DLD1 (cell line): ENCODE data around the gene OPRM1.

ENCODE experiments used
- in situ Hi-C: cut with HindIII; loops from 2 replicates; pipeline ENCODE4 v1.10.0; 2017; ENCODE audit warnings: low sequenced_read_pairs

Gene OPRM1

GRCh38 chr6:154080461-154081189 lies 41.6 kb downstream of the OPRM1 start:
- in situ Hi-C loops, result no loop called here

- in situ Hi-C loops, result no loop called here
Measured at GRCh38 chr6:154086510-154086909, 47.5 kb downstream of the OPRM1 start.

GRCh38 chr6:154092326-154092962 lies 53.4 kb downstream of the OPRM1 start:
- in situ Hi-C loops, result no loop called here

DNA sequence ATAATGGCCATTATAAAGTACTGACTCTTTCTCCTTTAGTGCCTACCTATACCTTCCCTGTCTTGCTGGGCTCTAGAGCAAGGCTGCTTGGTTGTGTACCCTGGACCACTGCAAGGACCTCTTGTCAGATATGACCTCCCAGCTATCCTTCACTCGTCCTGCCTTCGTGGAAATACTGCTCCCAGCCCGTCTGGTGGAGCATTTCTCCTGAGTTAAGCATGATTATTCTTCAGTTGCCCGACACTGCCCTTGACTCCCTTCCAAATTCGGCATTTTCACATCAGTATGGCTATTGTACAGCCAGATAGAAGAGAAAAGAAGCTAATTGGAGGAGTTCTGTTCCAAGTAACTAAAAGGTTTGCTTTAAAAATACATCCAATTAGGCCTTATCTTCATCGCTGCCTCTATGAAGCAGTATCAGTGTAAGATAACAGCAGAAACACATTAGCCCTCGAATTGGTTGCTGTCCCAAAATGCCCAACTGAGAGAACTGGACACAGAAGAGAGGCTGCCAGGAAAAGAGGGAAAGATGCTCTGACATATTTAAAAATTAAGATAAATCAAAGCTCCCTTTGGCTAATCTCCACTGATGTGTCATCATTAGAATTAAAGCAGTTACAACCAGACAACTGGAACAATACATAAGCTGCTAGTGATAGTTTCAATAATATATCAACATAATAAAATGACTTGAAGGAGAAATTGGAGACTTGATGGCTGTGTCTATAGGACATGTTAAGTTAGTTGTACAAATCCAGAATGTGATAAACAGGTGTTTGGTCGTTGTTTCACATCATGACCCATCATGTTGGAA lies 54.4 kb downstream of the OPRM1 start:
- in situ Hi-C loops, result no loop called here

DNA sequence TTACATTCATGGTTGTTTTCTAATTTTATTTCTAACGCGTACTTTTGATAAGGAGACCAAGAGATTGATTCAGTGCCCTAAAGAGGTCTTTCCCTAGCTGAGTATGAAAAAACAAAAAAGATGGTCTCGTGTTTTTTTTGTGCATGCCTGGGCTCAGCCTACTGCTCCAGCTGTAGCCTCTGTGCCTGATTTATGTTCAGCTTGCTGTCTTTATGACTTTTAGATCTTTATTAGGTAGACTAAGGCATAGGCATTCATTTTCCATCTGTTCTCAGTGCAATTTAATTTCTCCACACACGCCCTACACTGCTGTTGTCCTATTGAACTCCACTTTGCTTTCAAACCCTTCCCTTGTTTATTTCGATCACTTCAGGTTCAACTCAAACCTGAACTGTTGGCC lies 56.5 kb downstream of the OPRM1 start:
- in situ Hi-C loops, result no loop called here

GRCh38 chr6:154096316-154096715 lies 57.3 kb downstream of the OPRM1 start:
- in situ Hi-C loops, result no loop called here

DNA sequence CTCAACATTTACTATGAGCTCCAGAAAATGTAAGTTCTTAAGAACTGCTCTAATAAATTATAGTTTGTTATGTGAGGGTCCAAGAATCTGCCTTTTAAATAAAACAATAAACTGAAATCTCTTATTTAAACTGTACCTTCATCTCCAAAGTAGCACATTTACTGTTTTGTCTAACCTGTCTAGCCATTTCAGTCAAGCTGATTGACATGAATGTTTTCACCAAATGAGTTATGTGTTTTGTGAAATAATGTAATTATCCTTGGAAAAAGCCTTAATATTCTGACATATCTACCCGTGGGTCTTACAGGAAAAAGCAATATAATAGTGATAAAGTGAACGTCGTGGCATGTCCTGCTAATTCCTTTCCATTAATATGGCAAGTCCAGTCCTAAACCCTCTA lies 57.8 kb downstream of the OPRM1 start:
- in situ Hi-C loops, result no loop called here

DNA sequence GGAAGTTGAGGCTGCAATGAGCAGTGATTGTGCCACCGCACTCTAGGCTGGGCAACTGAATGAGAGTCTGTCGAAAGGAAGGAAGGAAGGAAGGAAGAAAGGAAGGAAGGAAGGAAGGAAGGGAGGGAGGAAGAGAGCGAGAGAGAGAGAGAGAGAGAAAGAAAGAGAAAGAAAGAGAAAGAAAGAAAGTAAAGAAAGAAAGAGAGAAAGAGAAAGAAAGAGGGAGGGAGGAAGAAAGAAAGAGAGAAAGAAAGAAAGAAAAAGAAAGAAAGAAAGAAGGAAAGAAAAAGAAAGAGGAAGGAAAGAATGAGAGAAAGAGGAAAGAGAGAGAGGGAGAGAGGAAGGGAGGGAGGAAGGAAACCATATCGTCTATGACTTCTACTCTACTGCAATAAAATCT lies 60.2 kb downstream of the OPRM1 start:
- in situ Hi-C loops, result no loop called here

DNA sequence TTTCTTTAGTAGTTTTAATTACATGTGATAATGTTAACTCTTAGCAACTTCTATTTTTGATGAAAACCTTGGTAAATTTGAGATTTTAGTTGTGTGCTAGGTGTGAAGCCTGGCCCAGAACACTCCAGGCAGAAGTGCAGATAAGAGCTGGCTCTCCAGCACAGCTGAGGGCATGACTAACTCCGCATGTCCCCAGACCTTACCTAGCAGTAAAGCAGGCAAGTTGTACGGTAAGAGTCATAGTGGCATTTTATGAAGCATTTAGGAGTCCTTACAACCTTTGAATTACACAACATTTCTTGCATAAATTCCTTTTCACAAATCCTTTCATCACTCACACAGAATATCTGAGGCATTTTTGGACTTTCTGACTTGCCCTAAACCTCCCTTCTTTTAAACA lies 67.2 kb downstream of the OPRM1 start:
- in situ Hi-C loops, result no loop called here

DNA sequence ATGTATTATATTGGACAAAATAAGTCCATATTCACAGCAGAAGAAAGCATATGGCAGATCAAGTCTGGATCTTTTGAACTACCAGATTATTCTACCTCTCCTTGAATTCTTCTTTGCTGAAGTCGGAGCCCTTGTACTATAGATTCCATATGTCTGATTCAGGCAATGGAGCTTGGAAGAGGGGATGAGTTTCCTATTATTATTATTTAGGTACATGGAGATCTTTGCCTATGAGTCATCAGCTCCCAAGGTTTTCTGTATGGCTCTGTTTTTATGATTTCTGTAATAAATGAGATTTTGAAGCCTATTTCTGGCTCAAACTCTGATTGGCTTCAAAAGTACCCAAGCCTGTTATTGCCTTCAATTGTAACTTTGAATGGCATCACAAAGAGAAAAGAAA lies 72.0 kb downstream of the OPRM1 start:
- in situ Hi-C loops, result no loop called here

GRCh38 chr6:154112181-154112809 lies 73.3 kb downstream of the OPRM1 start:
- in situ Hi-C loops, result no loop called here

- in situ Hi-C loops, result no loop called here
Measured at GRCh38 chr6:154113392-154113791, 74.4 kb downstream of the OPRM1 start.

- in situ Hi-C loops, result no loop called here
Measured at GRCh38 chr6:154117485-154117884, 78.4 kb downstream of the OPRM1 start.

- in situ Hi-C loops, result no loop called here
Measured at GRCh38 chr6:154122195-154122925, 83.3 kb downstream of the OPRM1 start.

- in situ Hi-C loops, result no loop called here
Measured at GRCh38 chr6:154123155-154123956, 84.3 kb downstream of the OPRM1 start.

DNA sequence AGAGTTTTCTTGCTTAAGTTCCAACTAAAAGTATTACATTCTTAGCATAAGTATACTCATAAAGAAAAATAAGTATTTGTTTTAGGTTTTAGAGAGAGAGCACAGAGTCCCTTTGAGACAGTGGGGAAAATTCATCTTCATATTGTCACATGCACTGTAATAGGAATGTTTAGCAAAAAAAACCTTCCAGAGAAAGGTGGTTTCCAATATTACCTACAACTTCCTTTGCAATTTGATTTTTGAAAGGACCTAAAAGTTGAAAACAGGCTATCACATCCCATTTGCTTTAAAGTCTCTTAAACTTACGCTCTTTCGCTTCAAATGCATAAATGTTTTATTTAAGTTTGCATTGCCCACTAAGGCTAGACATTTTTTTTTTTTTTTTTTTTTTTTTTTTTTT lies 86.4 kb downstream of the OPRM1 start:
- in situ Hi-C loops, result no loop called here

- in situ Hi-C loops, result no loop called here
Measured at GRCh38 chr6:154127657-154128056, 88.6 kb downstream of the OPRM1 start.

DNA sequence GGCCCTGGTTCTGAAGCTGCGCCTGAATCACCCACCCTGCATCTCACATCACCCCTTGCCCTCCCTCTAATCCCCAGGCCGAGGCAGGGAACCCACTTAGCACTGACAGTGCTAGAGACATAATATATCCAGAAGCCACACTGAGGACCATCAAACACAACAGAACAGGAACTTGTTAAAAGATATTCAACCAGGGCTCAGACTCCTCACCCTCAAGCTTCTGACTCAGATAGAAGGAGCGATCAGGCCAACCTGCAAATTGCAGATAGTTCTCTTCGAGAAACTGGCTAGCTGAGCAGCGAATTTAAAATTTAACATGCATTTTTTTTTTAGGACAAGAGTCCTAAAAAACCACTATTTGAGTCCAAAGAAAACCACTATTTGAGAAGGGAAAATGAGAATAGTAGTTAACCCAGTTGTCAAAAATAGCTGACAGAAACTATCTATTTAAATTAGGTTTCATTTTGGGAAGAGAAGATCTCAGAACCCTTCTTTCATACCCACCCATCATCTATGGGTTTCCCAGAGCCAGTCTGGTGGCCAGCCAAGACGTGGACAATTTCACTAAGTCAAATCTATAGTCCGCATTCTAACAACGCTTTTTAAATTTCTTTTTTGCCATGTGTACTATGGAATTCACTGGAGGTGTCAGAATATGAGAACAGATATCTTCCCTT lies 95.6 kb downstream of the OPRM1 start:
- in situ Hi-C loops, result no loop called here

DNA sequence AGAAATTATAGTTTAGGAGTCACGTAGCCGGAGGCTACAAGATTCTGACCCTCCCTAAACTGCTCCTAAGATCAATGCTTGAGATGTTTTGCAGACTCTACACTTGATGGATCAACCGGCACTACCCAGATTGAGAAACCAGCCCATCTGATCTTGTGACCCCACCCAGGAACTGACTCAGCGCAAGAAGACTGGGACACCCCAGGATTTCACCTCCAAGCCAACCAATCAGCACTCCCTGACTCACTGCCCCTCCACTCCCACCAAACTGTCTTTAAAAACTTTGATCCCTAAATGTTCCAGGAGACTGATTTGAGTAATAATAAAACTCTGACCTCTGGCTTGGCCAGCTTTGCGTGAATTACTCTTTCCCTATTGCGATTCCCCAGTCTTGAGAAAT lies 99.8 kb downstream of the OPRM1 start:
- in situ Hi-C loops, result no loop called here
